Measurements from ENCODE around the gene ZNF343.
"Not testable (repeated sequence)": the region's sequence is repeated elsewhere in the genome, so short reads cannot be mapped to it uniquely, and the experiment has no call there.

DNA sequence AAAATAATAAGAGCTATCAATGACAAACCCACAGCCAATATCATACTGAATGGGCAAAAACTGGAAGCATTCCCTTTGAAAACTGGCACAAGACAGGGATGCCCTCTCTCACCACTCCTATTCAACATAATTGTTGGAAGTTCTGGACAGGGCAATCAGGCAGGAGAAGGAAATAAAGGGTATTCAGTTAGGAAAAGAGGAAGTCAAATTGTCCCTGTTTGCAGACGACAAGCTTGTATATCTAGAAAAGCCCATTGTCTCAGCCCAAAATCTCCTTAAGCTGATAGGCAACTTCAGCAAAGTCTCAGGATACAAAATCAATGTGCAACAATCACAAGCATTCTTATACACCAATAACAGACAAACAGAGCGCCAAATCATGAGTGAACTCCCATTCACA lies 3.9 kb downstream of the ZNF343 start:
- TF ChIP-seq, protein P1, sequence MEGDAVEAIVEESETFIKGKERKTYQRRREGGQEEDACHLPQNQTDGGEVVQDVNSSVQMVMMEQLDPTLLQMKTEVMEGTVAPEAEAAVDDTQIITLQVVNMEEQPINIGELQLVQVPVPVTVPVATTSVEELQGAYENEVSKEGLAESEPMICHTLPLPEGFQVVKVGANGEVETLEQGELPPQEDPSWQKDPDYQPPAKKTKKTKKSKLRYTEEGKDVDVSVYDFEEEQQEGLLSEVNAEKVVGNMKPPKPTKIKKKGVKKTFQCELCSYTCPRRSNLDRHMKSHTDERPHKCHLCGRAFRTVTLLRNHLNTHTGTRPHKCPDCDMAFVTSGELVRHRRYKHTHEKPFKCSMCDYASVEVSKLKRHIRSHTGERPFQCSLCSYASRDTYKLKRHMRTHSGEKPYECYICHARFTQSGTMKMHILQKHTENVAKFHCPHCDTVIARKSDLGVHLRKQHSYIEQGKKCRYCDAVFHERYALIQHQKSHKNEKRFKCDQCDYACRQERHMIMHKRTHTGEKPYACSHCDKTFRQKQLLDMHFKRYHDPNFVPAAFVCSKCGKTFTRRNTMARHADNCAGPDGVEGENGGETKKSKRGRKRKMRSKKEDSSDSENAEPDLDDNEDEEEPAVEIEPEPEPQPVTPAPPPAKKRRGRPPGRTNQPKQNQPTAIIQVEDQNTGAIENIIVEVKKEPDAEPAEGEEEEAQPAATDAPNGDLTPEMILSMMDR (IDR thresholded peaks at IDR 0.05; ENCODE audit: poor library complexity): not testable (repeated sequence)
- not testable (repeated sequence) for TF ChIP-seq EZH2 (IDR thresholded peaks at IDR 0.05; ENCODE audit: borderline replicate concordance)

Measured in hepatocyte (in vitro differentiated cells).